K562 (cell line): ENCODE results near the gene HMX3. TPM values are rescaled to one million over a fixed set of nuclear protein-coding genes. Genes with fewer than 3 reads are reported as not detected.

Source experiments
- ATAC-seq: fragments of 200-7000 bp; cut with Tn5 transposase; 3 replicates; pipeline ENCODE4 v1.9.1; 2020; ENCODE audit warnings: moderate library complexity
- BruUV-seq: library from RNA; stranded (reverse); fragments of 400-500 nt; replicated peaks from 2 replicates; lab custom pipeline; 2021; lab: Mats Ljungman, UMichigan
- CTCF ChIA-PET: fragments of 300-600 bp; formaldehyde crosslinking; extraction: SDS; loops from one replicate; lab custom pipeline; 2021; ENCODE audit warnings: low intra/inter-chr PET ratio; lab: Yijun Ruan, JAX
- POLR2A ChIA-PET: fragments of 300-600, 350-650 bp; sonication (Branson Sonifier 250); formaldehyde crosslinking; extraction: SDS; loops from one replicate; lab custom pipeline; 2021; ENCODE audit warnings: antibody characterized with exemption, inconsistent platforms; lab: Yijun Ruan, JAX
- DNase-seq, 4 experiments: peaks; one replicate each; pipeline versions ENCODE4 v3.0.0 to v3.0.0-alpha.2; 2011 to 2018; ENCODE audit warnings: low spot score in 3 of 4, mixed read lengths in 3 of 4; ENCODE audit errors: extremely low read depth in 1 of 4
- FAIRE-seq: peaks from 2 replicates; lab custom pipeline; 2011; peaks lifted over from hg19 to GRCh38; lab: Jason Lieb, UNC
- H2AFZ ChIP-seq: 2 replicates; pipeline ENCODE4 v1.6.0; 2011; ENCODE audit warnings: low read depth, low read length, control low read depth, inconsistent platforms
- H3K27ac ChIP-seq: fragments of 200-600 bp; 3 replicates; pipeline ENCODE4 v1.8.0; 2011; ENCODE audit warnings: low read depth, mild to moderate bottlenecking, control low read depth, inconsistent platforms, low read length, moderate library complexity, mixed read lengths; ENCODE audit errors: extremely low read depth
- H3K27me3 ChIP-seq, 2 experiments: fragments of 300-600 bp in 1 of 2; 2 replicates in 1 of 2; 3 replicates in 1 of 2; pipeline versions ENCODE4 v1.6.0 to v1.8.0; 2011; ENCODE audit warnings: inconsistent platforms in 2 of 2, low read length in 2 of 2, mild to moderate bottlenecking in 1 of 2, mixed read lengths in 1 of 2, moderate library complexity in 1 of 2; ENCODE audit not compliant: control insufficient read depth in 2 of 2, insufficient read depth in 2 of 2
- H3K36me3 ChIP-seq: fragments of 300-600 bp; 3 replicates; pipeline ENCODE4 v1.8.0; 2011; ENCODE audit warnings: mild to moderate bottlenecking, low read length, inconsistent platforms; ENCODE audit not compliant: control insufficient read depth, insufficient read depth
- H3K4me1 ChIP-seq, 2 experiments: fragments of 200-600 bp in 1 of 2; replicated peaks in 1 of 2; 2 replicates in 1 of 2; 3 replicates in 1 of 2; pipeline versions ENCODE4 v1.5.1 to v1.8.0; 2011; ENCODE audit warnings: inconsistent platforms in 2 of 2, low read length in 2 of 2, mild to moderate bottlenecking in 1 of 2, mixed read lengths in 1 of 2, moderate library complexity in 1 of 2; ENCODE audit not compliant: control insufficient read depth in 2 of 2, insufficient read depth in 2 of 2
- H3K4me2 ChIP-seq: 2 replicates; pipeline ENCODE4 v1.6.1; 2011; ENCODE audit warnings: low read length, control low read depth, inconsistent platforms, mixed read lengths; ENCODE audit not compliant: insufficient read depth
- H3K4me3 ChIP-seq: fragments of 200-600 bp; sonication (generic), shearing (Covaris generic); 2 replicates; pipeline ENCODE4 v1.5.1; 2016; ENCODE audit warnings: control low read depth, inconsistent platforms
- H3K79me2 ChIP-seq: fragments of 200-600 bp; 3 replicates; pipeline ENCODE4 v1.8.0; 2011; ENCODE audit warnings: low read length, inconsistent platforms; ENCODE audit not compliant: control insufficient read depth, insufficient read depth
- H3K9ac ChIP-seq, 2 experiments: 2 replicates each; pipeline versions ENCODE4 v1.6.0 to v1.6.1; 2011; ENCODE audit warnings: low read depth in 2 of 2, low read length in 2 of 2, control low read depth in 1 of 2, inconsistent platforms in 1 of 2, mild to moderate bottlenecking in 1 of 2, mixed read lengths in 1 of 2; ENCODE audit not compliant: insufficient read depth in 1 of 2
- H3K9me1 ChIP-seq: one replicate; pipeline ENCODE4 v1.6.0; 2011; ENCODE audit warnings: inconsistent platforms, mild to moderate bottlenecking, low read length, moderate library complexity; ENCODE audit not compliant: control insufficient read depth, insufficient read depth
- H3K9me3 ChIP-seq: replicated peaks from 2 replicates; pipeline ENCODE4 v1.5.1; 2011; ENCODE audit warnings: low read depth, low read length, inconsistent platforms; ENCODE audit not compliant: control insufficient read depth, insufficient read depth
- H4K20me1 ChIP-seq: replicated peaks from 2 replicates; pipeline ENCODE4 v1.6.1; 2011; ENCODE audit warnings: low read length, inconsistent platforms, mixed read lengths; ENCODE audit not compliant: control insufficient read depth, insufficient read depth
- BDP1 ChIP-seq: IDR thresholded peaks from 3 replicates; pipeline ENCODE4 v1.6.1; 2011; ENCODE audit not compliant: insufficient read length, insufficient read depth
- EP400 ChIP-seq: fragments of 450-650 bp; IDR thresholded peaks from 2 replicates; pipeline ENCODE4 v1.6.1; 2017; ENCODE audit warnings: antibody characterized with exemption, mild to moderate bottlenecking, moderate library complexity
- KDM4B ChIP-seq, 2 experiments: fragments of 450-650 bp in 1 of 2; sonication (generic) in 1 of 2; IDR thresholded peaks; 2 replicates each; pipeline ENCODE4 v1.6.1; 2016 to 2017; ENCODE audit warnings: borderline replicate concordance in 2 of 2, antibody characterized with exemption in 1 of 2, low read depth in 1 of 2, mild to moderate bottlenecking in 1 of 2
- MEF2D ChIP-seq: conservative IDR thresholded peaks from 2 replicates; pipeline ENCODE4 v1.6.1; 2016; ENCODE audit warnings: low read depth, missing genetic modification characterization, missing compliant biosample characterization
- MEIS2 ChIP-seq: fragments of 450-650 bp; IDR thresholded peaks from 2 replicates; pipeline ENCODE4 v1.6.1; 2014; ENCODE audit warnings: mild to moderate bottlenecking; ENCODE audit not compliant: partially characterized antibody
- NR3C1 ChIP-seq: sonication (generic); formaldehyde crosslinking; IDR thresholded peaks from 2 replicates; pipeline ENCODE4 v1.8.1; 2022; ENCODE audit warnings: missing genetic modification reagents
- PHF20 ChIP-seq: fragments of 450-650 bp; IDR thresholded peaks from 2 replicates; pipeline ENCODE4 v1.6.1; 2018; ENCODE audit not compliant: partially characterized antibody
- SMARCC2 ChIP-seq: fragments of 450-650 bp; IDR thresholded peaks from 2 replicates; pipeline ENCODE4 v1.6.1; 2017; ENCODE audit warnings: antibody characterized with exemption, moderate library complexity, mild to moderate bottlenecking, low read depth
- SRSF9 ChIP-seq: fragments of 200-400 bp; formaldehyde crosslinking; IDR thresholded peaks from 2 replicates; pipeline ENCODE4 v1.6.1; 2017; ENCODE audit warnings: low read depth, low read length, borderline replicate concordance
- ZBTB5 ChIP-seq: fragments of 450-650 bp; IDR thresholded peaks from 2 replicates; pipeline ENCODE4 v1.6.1; 2017; ENCODE audit warnings: antibody characterized with exemption
- ZNF217 ChIP-seq: sonication (generic); formaldehyde crosslinking; IDR thresholded peaks from 2 replicates; pipeline ENCODE4 v1.8.0; 2022; ENCODE audit warnings: mild to moderate bottlenecking, missing genetic modification reagents
- ZNF561 ChIP-seq: fragments of 450-650 bp; formaldehyde crosslinking; conservative IDR thresholded peaks from 2 replicates; pipeline ENCODE4 v1.4.0; 2020; ENCODE audit warnings: mild to moderate bottlenecking, moderate library complexity
- ZNF696 ChIP-seq: fragments of 250-450 bp; sonication (Bioruptor Pico); conservative IDR thresholded peaks from 2 replicates; pipeline ENCODE4 v1.4.0; 2020; ENCODE audit warnings: mild to moderate bottlenecking, moderate library complexity
- ZNF764 ChIP-seq: fragments of 250-450 bp; sonication (Bioruptor Pico); IDR thresholded peaks from 2 replicates; pipeline ENCODE4 v1.4.0; 2020; ENCODE audit warnings: low read depth, mild to moderate bottlenecking, moderate library complexity
- ZNF785 ChIP-seq: fragments of 250-450 bp; sonication (Bioruptor Pico); IDR thresholded peaks from 2 replicates; pipeline ENCODE4 v1.4.0; 2020; ENCODE audit warnings: mild to moderate bottlenecking
- WGBS: fragments of 100-300 bp; shearing (Covaris generic); methylation state at CpG from one replicate; pipeline ENCODE4 v1.1.6; 2016; ENCODE audit warnings: low coverage, mixed read lengths; ENCODE audit not compliant: insufficient coverage; ENCODE audit errors: missing lambda C conversion rate; 5-methylcytosine and 5-hydroxymethylcytosine counted together
- in situ Hi-C: fragments of 300-500 bp; cut with MboI; formaldehyde crosslinking; loops from 4 replicates; pipeline ENCODE4 v1.15.0; 2018; ENCODE audit warnings: inconsistent platforms, mixed read lengths
- intact Hi-C: fragments of 100-400 bp; cut with micrococcal nuclease; formaldehyde crosslinking; loops from 2 replicates; pipeline ENCODE4 v1.14.2; 2022
- polyA plus RNA-seq, 8 experiments: library from polyadenylated mRNA; depleted of rRNA in 4 of 8; stranded (reverse) in 5 of 8; unstranded in 3 of 8; fragments of >200 nt; fragmentation: Nextera tagmentation in 2 of 8; fragmentation: Illumina TruSeq in 1 of 8; extraction: Ambion mirVana in 2 of 8; extraction: Trizol in 1 of 8; gene quantifications; 2 replicates each; pipeline versions ENCODE4 v1.2.1 to v1.2.3, GENCODE V29; 2011 to 2014; ENCODE audit warnings: inconsistent platforms in 1 of 8, missing spikeins in 1 of 8
- total RNA-seq, 7 experiments: library from RNA; depleted of rRNA in 6 of 7; stranded (reverse); fragments of >200 nt in 6 of 7; fragmentation: Illumina TruSeq in 2 of 7; extraction: Trizol in 2 of 7; gene quantifications; 2 replicates each; pipeline versions ENCODE4 v1.2.1 to v1.2.3, GENCODE V29; 2011 to 2021; ENCODE audit warnings: low replicate concordance in 1 of 7
- TF ChIP-seq, protein P1 (sequence below), 2 experiments: IDR thresholded peaks in 1 of 2; conservative IDR thresholded peaks in 1 of 2; 2 replicates each; pipeline ENCODE4 v1.6.1; 2016; ENCODE audit warnings: low read depth in 2 of 2, mild to moderate bottlenecking in 1 of 2, missing compliant biosample characterization in 1 of 2, missing genetic modification characterization in 1 of 2, moderate library complexity in 1 of 2
- TF ChIP-seq, protein P2 (sequence below): fragments of 450-650 bp; formaldehyde crosslinking; IDR thresholded peaks from 2 replicates; pipeline ENCODE4 v1.4.0; 2020; ENCODE audit warnings: mild to moderate bottlenecking, moderate library complexity

Gene HMX3
- total and polyA plus RNA-seq, 9 of the 15 experiments (the other 6 are each of a cell fraction or from before 2014, with no cell fraction given): 0.55 to 43.5 (median 7.4) TPM; not detected in 2

GRCh38 chr10:123158682-123159081 lies 22.9 kb downstream of the HMX3 start:
- 0 out of 2 replicates have a peak overlapping the region, but pooled peaks have one; percentile 15 for H3K4me2 ChIP-seq
- peaks cover 4 to 31% of the 10 kb centered on the region in 2 experiments; a peak in 4 of 5 replicates for H3K4me1 ChIP-seq
- CTCF ChIA-PET: no interaction called here
- H2AFZ ChIP-seq: no peak overlapping the region
- H3K79me2 ChIP-seq: peaks cover 94% of the 10 kb centered on the region
- no peaks in the 10 kb centered on the region for H3K27me3 ChIP-seq
- no peak overlapping the region; a peak in 1 of 4 replicates for H3K9ac ChIP-seq
- intact Hi-C loops (no loop called here), in situ Hi-C loops (no loop called here)
- POLR2A ChIA-PET: no interaction called here
- ATAC-seq (no peak), DNase-seq (no peak), FAIRE-seq (no peak)
- H3K36me3 ChIP-seq: peaks cover 90% of the 10 kb centered on the region
- no peaks in the 10 kb centered on the region for H3K9me1 ChIP-seq
- 43% methylated on average over 1 of the region's 1 CpG for WGBS
- peaks cover 10% of the 10 kb centered on the region for H4K20me1 ChIP-seq
- H3K27ac ChIP-seq: no peak overlapping the region
- H3K4me3 ChIP-seq: no peak overlapping the region
- BruUV-seq: no TSS peak
- no peaks in the 10 kb centered on the region for H3K9me3 ChIP-seq
- TF ChIP-seq SMARCC2 (no peak), EP400 (no peak), ZNF696 (CRISPR knock-in tag) (no peak), MEIS2 (peak; percentile 69), ZBTB5 (no peak), MEF2D (tag) (no peak), ZNF561 (CRISPR knock-in tag) (no peak), NR3C1 (CRISPR knock-in tag) (no peak), PHF20 (no peak), KDM4B (IDR thresholded peaks at IDR 0.05; ENCODE audit: borderline replicate concordance in 2 of 2, low read depth in 1 of 2) (no peak), ZNF785 (CRISPR knock-in tag) (no peak), SRSF9 (no peak), BDP1 (no peak), ZNF217 (CRISPR knock-in tag) (no peak), ZNF764 (no peak)
- TF ChIP-seq, protein P1, sequence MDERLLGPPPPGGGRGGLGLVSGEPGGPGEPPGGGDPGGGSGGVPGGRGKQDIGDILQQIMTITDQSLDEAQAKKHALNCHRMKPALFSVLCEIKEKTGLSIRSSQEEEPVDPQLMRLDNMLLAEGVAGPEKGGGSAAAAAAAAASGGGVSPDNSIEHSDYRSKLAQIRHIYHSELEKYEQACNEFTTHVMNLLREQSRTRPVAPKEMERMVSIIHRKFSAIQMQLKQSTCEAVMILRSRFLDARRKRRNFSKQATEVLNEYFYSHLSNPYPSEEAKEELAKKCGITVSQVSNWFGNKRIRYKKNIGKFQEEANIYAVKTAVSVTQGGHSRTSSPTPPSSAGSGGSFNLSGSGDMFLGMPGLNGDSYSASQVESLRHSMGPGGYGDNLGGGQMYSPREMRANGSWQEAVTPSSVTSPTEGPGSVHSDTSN (CRISPR knock-in tag; IDR thresholded peaks at IDR 0.05; ENCODE audit: low read depth): no peak
- TF ChIP-seq, protein P1 (tag; conservative IDR thresholded peaks at IDR 0.05; ENCODE audit: low read depth): peak; percentile 45
- TF ChIP-seq, protein P2, sequence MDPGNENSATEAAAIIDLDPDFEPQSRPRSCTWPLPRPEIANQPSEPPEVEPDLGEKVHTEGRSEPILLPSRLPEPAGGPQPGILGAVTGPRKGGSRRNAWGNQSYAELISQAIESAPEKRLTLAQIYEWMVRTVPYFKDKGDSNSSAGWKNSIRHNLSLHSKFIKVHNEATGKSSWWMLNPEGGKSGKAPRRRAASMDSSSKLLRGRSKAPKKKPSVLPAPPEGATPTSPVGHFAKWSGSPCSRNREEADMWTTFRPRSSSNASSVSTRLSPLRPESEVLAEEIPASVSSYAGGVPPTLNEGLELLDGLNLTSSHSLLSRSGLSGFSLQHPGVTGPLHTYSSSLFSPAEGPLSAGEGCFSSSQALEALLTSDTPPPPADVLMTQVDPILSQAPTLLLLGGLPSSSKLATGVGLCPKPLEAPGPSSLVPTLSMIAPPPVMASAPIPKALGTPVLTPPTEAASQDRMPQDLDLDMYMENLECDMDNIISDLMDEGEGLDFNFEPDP: no peak
